Nephron progenitor cell (in vitro differentiated cells): ENCODE results near the gene ADAD2.
A peak's percentile ranks its signal among the peaks of the same experiment; 100 is the strongest.

Source experiments
- DNase-seq: peaks from one replicate; pipeline ENCODE4 v3.0.0; 2021
- H3K27ac Mint-ChIP-seq: 2 replicates; pipeline ENCODE4 v1.8.0; 2021; ENCODE audit warnings: mild to moderate bottlenecking, moderate library complexity, mixed read lengths
- H3K27me3 Mint-ChIP-seq: 2 replicates; pipeline ENCODE4 v1.8.0; 2021; ENCODE audit warnings: mild to moderate bottlenecking, low read depth, mixed read lengths; ENCODE audit not compliant: poor library complexity
- H3K36me3 Mint-ChIP-seq: 2 replicates; pipeline ENCODE4 v1.8.0; 2021; ENCODE audit warnings: low read depth, mixed read lengths
- H3K4me1 Mint-ChIP-seq: 2 replicates; pipeline ENCODE4 v1.8.0; 2021; ENCODE audit warnings: mixed read lengths
- H3K4me3 Mint-ChIP-seq: 2 replicates; pipeline ENCODE4 v1.8.0; 2021; ENCODE audit warnings: mild to moderate bottlenecking, moderate library complexity, mixed read lengths
- H3K9me3 Mint-ChIP-seq: 2 replicates; pipeline ENCODE4 v1.8.0; 2021; ENCODE audit warnings: mild to moderate bottlenecking, moderate library complexity, mixed read lengths
- TF ChIP-seq, protein P1 (sequence below): fragments of 200-600 bp; sonication (generic); IDR thresholded peaks from 2 replicates; pipeline ENCODE4 v1.5.0; 2021; ENCODE audit warnings: antibody characterized with exemption

The ADAD2 gene

DNA sequence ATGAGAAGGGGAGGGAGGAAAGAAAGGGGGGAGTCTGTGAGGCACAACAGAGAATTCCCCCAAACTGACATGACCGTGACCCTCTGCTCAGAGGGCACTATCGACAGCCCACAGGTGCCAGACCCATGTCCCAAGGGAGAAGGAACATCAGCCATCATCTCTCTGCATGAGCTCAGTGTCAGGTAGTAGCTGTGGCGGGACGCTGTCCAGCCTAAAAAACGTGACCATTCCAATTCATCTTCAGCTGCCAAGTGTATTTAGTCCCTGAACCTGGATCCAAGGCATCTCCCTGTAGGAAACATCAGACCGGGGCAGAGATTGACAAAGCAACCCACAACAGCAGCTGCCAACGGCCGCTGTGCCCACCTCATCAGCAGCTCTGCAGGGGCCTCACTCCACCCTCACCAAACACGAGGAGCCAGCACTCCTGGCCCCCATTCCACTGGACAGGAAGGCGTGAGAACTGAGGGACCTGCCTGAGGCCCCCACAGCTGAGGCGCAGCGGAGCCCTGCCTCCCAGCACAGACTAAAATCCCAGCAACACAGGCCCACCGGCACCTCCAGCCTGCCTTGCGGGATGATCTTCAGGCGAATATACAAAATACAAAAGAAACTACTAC is 12.7 kb upstream of the ADAD2 start:
- no peak for DNase-seq
- Mint-ChIP-seq H3K27me3 (peaks cover 9% of the 10 kb centered on the region), H3K4me1 (peaks cover 38% of the 10 kb centered on the region), H3K27ac (peak overlapping the region; percentile 94), H3K36me3 (peaks cover 15% of the 10 kb centered on the region), H3K4me3 (no peak overlapping the region), H3K9me3 (no peaks in the 10 kb centered on the region)
- TF ChIP-seq, protein P1, sequence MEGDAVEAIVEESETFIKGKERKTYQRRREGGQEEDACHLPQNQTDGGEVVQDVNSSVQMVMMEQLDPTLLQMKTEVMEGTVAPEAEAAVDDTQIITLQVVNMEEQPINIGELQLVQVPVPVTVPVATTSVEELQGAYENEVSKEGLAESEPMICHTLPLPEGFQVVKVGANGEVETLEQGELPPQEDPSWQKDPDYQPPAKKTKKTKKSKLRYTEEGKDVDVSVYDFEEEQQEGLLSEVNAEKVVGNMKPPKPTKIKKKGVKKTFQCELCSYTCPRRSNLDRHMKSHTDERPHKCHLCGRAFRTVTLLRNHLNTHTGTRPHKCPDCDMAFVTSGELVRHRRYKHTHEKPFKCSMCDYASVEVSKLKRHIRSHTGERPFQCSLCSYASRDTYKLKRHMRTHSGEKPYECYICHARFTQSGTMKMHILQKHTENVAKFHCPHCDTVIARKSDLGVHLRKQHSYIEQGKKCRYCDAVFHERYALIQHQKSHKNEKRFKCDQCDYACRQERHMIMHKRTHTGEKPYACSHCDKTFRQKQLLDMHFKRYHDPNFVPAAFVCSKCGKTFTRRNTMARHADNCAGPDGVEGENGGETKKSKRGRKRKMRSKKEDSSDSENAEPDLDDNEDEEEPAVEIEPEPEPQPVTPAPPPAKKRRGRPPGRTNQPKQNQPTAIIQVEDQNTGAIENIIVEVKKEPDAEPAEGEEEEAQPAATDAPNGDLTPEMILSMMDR, result no peak

DNA sequence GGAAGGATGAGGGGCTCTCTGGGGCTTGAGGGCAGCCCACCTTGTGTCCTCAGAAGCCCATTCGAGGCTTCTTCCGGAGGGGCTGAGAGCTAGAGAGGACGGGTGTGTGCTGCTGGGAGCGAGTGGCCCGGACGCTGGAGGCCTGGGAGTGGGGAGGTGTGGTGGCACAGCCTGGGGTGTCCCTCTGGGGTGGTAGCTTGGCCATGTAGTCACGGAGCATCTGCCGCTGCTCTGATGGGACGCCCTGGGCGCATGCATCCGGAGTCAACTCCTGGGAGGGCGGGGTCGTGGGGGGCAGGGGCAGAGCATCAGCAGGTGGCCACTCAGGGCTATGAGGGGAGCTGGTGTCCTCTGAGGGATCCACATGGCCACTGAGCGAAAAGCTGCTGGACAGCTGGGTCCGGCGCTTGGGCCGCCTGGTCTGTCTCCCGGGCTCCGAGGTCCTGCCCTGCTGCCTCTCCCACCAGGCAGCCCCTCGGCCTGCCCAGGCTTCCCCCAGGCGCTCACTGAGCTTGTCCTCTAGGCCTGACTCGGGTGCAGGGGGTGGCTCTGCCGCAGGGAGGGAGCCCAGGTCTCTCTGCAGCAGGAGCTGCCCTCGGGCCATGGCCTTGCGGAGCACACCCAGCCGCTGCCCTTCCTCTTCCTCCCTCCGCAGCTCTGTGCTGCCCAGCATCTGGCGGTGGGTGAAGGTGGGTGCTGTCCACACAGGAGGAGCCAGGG is 11.9 kb upstream of the ADAD2 start:
- no peak for DNase-seq
- peaks cover 38% of the 10 kb centered on the region for H3K4me1 Mint-ChIP-seq
- no peak overlapping the region for H3K27ac Mint-ChIP-seq

DNA sequence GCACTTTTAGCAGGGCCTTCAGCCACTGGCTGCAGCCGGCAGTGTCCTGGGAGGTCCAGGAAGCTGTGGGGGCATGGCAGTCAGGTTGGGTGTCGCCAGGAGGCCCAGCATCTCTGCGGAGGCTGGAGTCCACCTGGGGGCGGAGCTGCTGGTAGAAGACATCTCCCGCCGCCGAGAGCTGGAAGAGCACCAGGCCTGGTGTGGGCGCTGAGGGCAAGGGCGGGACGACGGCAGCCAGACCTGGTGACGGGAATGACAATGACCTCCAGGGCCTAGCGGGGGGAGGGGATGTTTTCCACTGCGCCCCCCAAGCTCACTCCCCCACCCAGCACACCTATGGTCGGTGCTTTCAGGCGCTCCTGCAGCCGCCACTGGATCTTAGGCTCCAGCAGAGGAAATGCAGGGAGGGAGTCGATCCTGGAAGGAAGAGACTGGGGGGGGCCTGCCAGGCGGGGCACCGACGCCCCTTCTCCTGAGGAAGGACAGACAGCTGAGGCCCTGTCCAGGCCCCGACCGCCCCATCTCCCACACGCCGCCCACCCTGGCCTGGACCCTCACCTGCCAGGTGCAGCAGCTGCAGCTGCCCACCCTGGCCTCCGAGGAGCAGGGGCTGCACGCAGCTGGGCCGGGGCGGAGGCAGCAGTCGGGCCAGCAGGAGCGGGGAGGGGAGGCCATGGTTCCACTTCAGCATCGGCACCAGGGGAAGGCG is 11.2 kb upstream of the ADAD2 start:
- Mint-ChIP-seq H3K27ac (no peak overlapping the region), H3K9me3 (no peaks in the 10 kb centered on the region), H3K4me1 (peaks cover 43% of the 10 kb centered on the region), H3K36me3 (peaks cover 21% of the 10 kb centered on the region), H3K27me3 (peaks cover 7% of the 10 kb centered on the region), H3K4me3 (no peak overlapping the region)
- DNase-seq, result no peak
- TF ChIP-seq, protein P1, result no peak

More for the DNA sequence above, 11.9 kb upstream of the ADAD2 start:
- H3K4me3 Mint-ChIP-seq, result no peak overlapping the region
- H3K9me3 Mint-ChIP-seq, result no peaks in the 10 kb centered on the region
- H3K36me3 Mint-ChIP-seq, result peaks cover 15% of the 10 kb centered on the region
- H3K27me3 Mint-ChIP-seq, result peaks cover 9% of the 10 kb centered on the region
- TF ChIP-seq, protein P1, result no peak

DNA sequence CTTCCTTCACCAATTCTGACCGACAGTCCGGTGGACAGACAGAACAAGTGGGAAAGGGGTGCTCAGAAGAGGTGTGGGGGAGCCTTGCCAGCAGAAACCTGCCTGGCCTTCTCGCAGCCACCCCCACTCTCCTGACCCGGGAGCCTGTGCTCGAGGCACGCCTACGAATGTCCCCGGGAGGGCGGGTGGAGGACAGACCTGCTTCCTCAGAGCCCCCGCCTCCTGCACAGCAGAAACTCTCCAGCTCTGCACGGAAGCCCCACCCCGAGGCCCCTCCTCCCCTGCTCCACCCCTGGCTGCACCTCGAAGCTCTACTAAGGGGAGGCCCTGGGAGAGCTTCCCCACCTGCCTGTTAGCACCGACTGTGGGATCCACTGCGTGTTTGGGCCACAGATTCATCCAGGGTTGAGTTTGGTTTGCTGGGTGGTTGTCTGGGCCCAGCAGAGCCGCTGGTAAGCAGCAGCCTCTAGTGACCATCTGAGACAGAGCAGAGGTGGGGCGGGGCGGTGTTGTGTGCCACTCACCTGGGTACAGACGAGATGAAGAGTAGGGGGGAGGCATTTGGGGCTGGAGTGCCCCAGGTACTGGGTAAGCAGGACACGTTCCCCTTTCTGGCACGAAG is 10.3 kb upstream of the ADAD2 start:
- Mint-ChIP-seq H3K4me3 (no peak overlapping the region), H3K4me1 (peaks cover 44% of the 10 kb centered on the region), H3K9me3 (no peaks in the 10 kb centered on the region), H3K27me3 (peaks cover 4% of the 10 kb centered on the region), H3K27ac (no peak overlapping the region), H3K36me3 (peaks cover 26% of the 10 kb centered on the region)
- no peak for DNase-seq
- TF ChIP-seq, protein P1, result no peak

DNA sequence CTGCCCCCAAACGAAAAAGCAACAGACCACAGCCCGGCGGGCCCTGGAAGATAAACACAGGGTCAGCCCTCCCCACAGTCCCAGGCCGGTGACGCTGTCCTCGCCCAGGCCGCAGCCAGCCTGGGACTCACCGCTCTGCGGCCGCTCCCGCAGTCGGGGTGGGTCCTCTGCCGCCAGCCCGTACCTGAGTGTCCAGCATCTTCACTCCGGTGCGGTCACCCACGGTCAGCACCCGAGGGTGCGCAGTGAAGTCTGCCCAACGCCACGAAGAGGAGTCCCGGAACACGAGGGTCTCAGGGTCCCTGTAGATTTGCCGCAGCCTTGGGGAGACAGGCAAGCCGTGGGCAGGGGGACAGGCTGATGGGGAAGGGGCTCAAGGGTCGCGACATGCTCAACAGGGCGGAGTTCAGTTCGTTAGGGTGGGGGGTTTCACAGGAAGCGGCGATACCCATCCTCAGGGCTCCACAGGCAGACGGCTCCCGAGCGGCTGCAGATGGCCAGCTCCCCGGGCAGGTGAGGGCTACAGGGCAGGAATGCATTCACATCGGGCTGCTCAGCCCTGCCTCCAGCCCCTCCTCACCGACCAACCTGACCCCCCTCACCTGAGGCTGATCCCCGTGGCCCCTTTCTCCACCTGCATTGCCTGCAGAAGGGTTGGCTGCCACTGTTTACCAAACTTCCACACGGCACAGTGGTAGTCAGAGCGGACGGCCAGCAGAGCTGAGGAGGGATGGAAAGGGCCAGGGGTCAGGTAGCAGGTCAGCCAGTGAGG is 9.6 kb upstream of the ADAD2 start:
- TF ChIP-seq, protein P1, result no peak
- peaks cover 44% of the 10 kb centered on the region for H3K4me1 Mint-ChIP-seq
- no peak for DNase-seq
- H3K27ac Mint-ChIP-seq, result no peak overlapping the region
- H3K36me3 Mint-ChIP-seq, result peaks cover 26% of the 10 kb centered on the region
- H3K9me3 Mint-ChIP-seq, result no peaks in the 10 kb centered on the region
- H3K4me3 Mint-ChIP-seq, result no peak overlapping the region
- H3K27me3 Mint-ChIP-seq, result no peaks in the 10 kb centered on the region
